HepG2 (cell line): ENCODE measurements around the gene SIRT7. TPM values are rescaled to one million over a fixed set of nuclear protein-coding genes. Genes with fewer than 3 reads are reported as not detected.
A peak's percentile ranks its signal among the peaks of the same experiment; 100 is the strongest.

ENCODE experiments used
- AGO2 ChIP-seq: fragments of 200-400 bp; formaldehyde crosslinking; optimal IDR thresholded peaks from 2 replicates; pipeline ENCODE3; 2017; ENCODE audit warnings: mild to moderate bottlenecking, low read depth, low read length, moderate library complexity
- ATF2 ChIP-seq: sonication (generic); formaldehyde crosslinking; IDR thresholded peaks from 2 replicates; pipeline ENCODE4 v1.4.0; 2020; ENCODE audit warnings: missing genetic modification reagents
- CCAR2 ChIP-seq: fragments of 200-400 bp; formaldehyde crosslinking; optimal IDR thresholded peaks from 2 replicates; pipeline ENCODE3; 2018; ENCODE audit warnings: low read depth, mild to moderate bottlenecking, low read length, moderate library complexity
- HES4 ChIP-seq: sonication (generic); formaldehyde crosslinking; IDR thresholded peaks from 2 replicates; pipeline ENCODE4 v1.9.0; 2021; ENCODE audit warnings: mild to moderate bottlenecking, missing genetic modification reagents, borderline replicate concordance
- HNF1B ChIP-seq: sonication (generic); formaldehyde crosslinking; IDR thresholded peaks from 2 replicates; pipeline ENCODE4 v1.5.1; 2020; ENCODE audit warnings: mild to moderate bottlenecking, moderate library complexity, missing genetic modification reagents
- HNRNPH1 ChIP-seq: fragments of 200-400 bp; formaldehyde crosslinking; optimal IDR thresholded peaks from 2 replicates; pipeline ENCODE3; 2017; ENCODE audit warnings: mild to moderate bottlenecking, low read depth, low read length
- IRF9 ChIP-seq: sonication (generic); formaldehyde crosslinking; IDR thresholded peaks from 2 replicates; pipeline ENCODE4 v1.8.0; 2022; ENCODE audit warnings: missing genetic modification reagents, mild to moderate bottlenecking, borderline replicate concordance
- JUN ChIP-seq: sonication (generic); formaldehyde crosslinking; IDR thresholded peaks from 2 replicates; pipeline ENCODE4 v1.4.0; 2020; ENCODE audit warnings: mild to moderate bottlenecking, missing genetic modification reagents
- NCOA5 ChIP-seq: sonication (generic); formaldehyde crosslinking; IDR thresholded peaks from 2 replicates; pipeline ENCODE4 v1.4.0; 2020; ENCODE audit warnings: missing genetic modification reagents
- NR2C2 ChIP-seq: sonication (generic); formaldehyde crosslinking; IDR thresholded peaks from 2 replicates; pipeline ENCODE4 v1.4.0; 2020; ENCODE audit warnings: missing genetic modification reagents, mild to moderate bottlenecking, moderate library complexity, borderline replicate concordance
- NRL ChIP-seq: sonication (generic); formaldehyde crosslinking; IDR thresholded peaks from 2 replicates; pipeline ENCODE4 v1.5.0; 2020; ENCODE audit warnings: missing genetic modification reagents, mild to moderate bottlenecking, moderate library complexity, borderline replicate concordance
- PTBP1 ChIP-seq: fragments of 200-400 bp; formaldehyde crosslinking; IDR thresholded peaks from 2 replicates; pipeline ENCODE4 v1.6.1; 2018; ENCODE audit warnings: low read length, low read depth; ENCODE audit not compliant: poor library complexity, severe bottlenecking
- RCOR2 ChIP-seq: IDR thresholded peaks from 2 replicates; pipeline ENCODE4 v1.6.1; 2016; ENCODE audit warnings: missing biosample characterization, missing genetic modification reagents
- SOX6 ChIP-seq, 2 experiments: fragments of 450-650 bp in 1 of 2; sonication (generic) in 1 of 2; formaldehyde crosslinking in 1 of 2; IDR thresholded peaks; 2 replicates each; pipeline versions ENCODE4 v1.4.0 to v1.6.1; 2017 to 2020; ENCODE audit warnings: antibody characterized with exemption in 1 of 2, mild to moderate bottlenecking in 1 of 2, missing genetic modification reagents in 1 of 2
- ZFP36L1 ChIP-seq: sonication (generic); formaldehyde crosslinking; IDR thresholded peaks from 2 replicates; pipeline ENCODE4 v1.8.0; 2022; ENCODE audit warnings: mild to moderate bottlenecking, missing genetic modification reagents, moderate library complexity
- ZNF251 ChIP-seq: sonication (generic); formaldehyde crosslinking; IDR thresholded peaks from 2 replicates; pipeline ENCODE4 v1.9.0; 2021; ENCODE audit warnings: mild to moderate bottlenecking, missing genetic modification reagents
- ZNF256 ChIP-seq: sonication (generic); formaldehyde crosslinking; conservative IDR thresholded peaks from 2 replicates; pipeline ENCODE4 v1.4.0; 2020; ENCODE audit warnings: missing genetic modification reagents
- ZNF3 ChIP-seq: IDR thresholded peaks from 2 replicates; pipeline ENCODE4 v1.7.0; 2017; ENCODE audit warnings: inconsistent platforms
- ZNF747 ChIP-seq: sonication (generic); formaldehyde crosslinking; IDR thresholded peaks from 2 replicates; pipeline ENCODE4 v1.8.1; 2023; ENCODE audit warnings: missing genetic modification reagents, mild to moderate bottlenecking, borderline replicate concordance
- ZSCAN25 ChIP-seq: sonication (generic); formaldehyde crosslinking; IDR thresholded peaks from 2 replicates; pipeline ENCODE4 v1.8.0; 2022; ENCODE audit warnings: mild to moderate bottlenecking, missing genetic modification reagents
- polyA plus RNA-seq, 8 experiments: library from polyadenylated mRNA; depleted of rRNA in 3 of 8; stranded (reverse) in 7 of 8; unstranded in 1 of 8; fragments of >200 nt; fragmentation: Illumina TruSeq in 4 of 8; extraction: Trizol in 4 of 8; gene quantifications; 2 replicates each; pipeline versions ENCODE4 v1.2.1 to v1.2.3, GENCODE V29; 2011 to 2016; ENCODE audit warnings: low read depth in 4 of 8, missing spikeins in 1 of 8, mixed read lengths in 1 of 8; ENCODE audit not compliant: insufficient read depth in 1 of 8
- total RNA-seq, 5 experiments: library from RNA; depleted of rRNA; stranded (reverse); fragments of >200 nt; fragmentation: Illumina TruSeq; extraction: Trizol; gene quantifications; 2 replicates each; pipeline ENCODE4 v1.2.3, GENCODE V29; 2016; ENCODE audit warnings: low read depth in 1 of 5
- TF ChIP-seq, protein P1 (sequence below): sonication (generic); formaldehyde crosslinking; IDR thresholded peaks from 2 replicates; pipeline ENCODE4 v1.4.0; 2020; ENCODE audit warnings: mild to moderate bottlenecking, missing genetic modification reagents
- TF ChIP-seq, protein P2 (sequence below): sonication (generic); formaldehyde crosslinking; IDR thresholded peaks from 2 replicates; pipeline ENCODE4 v1.4.0; 2020; ENCODE audit warnings: missing genetic modification reagents

SIRT7 gene
- total and polyA plus RNA-seq, 2 of the 13 experiments (the other 11 are each of a cell fraction or from before 2014, with no cell fraction given), result 8.3 to 24.8 TPM

- TF ChIP-seq ATF2 (CRISPR knock-in tag), result 0 out of 2 replicates have a peak, but pooled peaks have one; percentile 36
- 0 out of 2 replicates have a peak, but pooled peaks have one; percentile 46 for TF ChIP-seq ZSCAN25
- TF ChIP-seq CCAR2, result no peak
- TF ChIP-seq ZNF251 (CRISPR knock-in tag), result no peak
- TF ChIP-seq ZNF3 (CRISPR knock-in tag), result no peak
- TF ChIP-seq AGO2, result peak; percentile 99
- TF ChIP-seq NCOA5, result peak; percentile 91
- TF ChIP-seq HNF1B (CRISPR knock-in tag), result peak; percentile 51; the same call in 1 of the 2 replicates
- peak; percentile 47; the same call in 1 of the 2 replicates for TF ChIP-seq NR2C2
- peak; percentile 52; the same call in 1 of the 2 replicates for TF ChIP-seq HES4 (CRISPR knock-in tag)
- TF ChIP-seq, protein P1, sequence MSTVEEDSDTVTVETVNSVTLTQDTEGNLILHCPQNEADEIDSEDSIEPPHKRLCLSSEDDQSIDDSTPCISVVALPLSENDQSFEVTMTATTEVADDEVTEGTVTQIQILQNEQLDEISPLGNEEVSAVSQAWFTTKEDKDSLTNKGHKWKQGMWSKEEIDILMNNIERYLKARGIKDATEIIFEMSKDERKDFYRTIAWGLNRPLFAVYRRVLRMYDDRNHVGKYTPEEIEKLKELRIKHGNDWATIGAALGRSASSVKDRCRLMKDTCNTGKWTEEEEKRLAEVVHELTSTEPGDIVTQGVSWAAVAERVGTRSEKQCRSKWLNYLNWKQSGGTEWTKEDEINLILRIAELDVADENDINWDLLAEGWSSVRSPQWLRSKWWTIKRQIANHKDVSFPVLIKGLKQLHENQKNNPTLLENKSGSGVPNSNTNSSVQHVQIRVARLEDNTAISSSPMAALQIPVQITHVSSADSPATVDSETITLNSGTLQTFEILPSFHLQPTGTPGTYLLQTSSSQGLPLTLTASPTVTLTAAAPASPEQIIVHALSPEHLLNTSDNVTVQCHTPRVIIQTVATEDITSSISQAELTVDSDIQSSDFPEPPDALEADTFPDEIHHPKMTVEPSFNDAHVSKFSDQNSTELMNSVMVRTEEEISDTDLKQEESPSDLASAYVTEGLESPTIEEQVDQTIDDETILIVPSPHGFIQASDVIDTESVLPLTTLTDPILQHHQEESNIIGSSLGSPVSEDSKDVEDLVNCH, result peak; percentile 83; the same call in 1 of the 2 replicates
- TF ChIP-seq, protein P2, sequence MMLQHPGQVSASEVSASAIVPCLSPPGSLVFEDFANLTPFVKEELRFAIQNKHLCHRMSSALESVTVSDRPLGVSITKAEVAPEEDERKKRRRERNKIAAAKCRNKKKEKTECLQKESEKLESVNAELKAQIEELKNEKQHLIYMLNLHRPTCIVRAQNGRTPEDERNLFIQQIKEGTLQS, result no peak
- no peak for TF ChIP-seq JUN (CRISPR knock-in tag)
- no peak; the same call in 1 of the 2 replicates for TF ChIP-seq NRL (CRISPR knock-in tag)
- TF ChIP-seq IRF9 (CRISPR knock-in tag), result 0 out of 2 replicates have a peak, but pooled peaks have one; percentile 43
- TF ChIP-seq ZNF747, result peak; percentile 52; the same call in 1 of the 2 replicates
- TF ChIP-seq ZFP36L1 (CRISPR knock-in tag), result 0 out of 2 replicates have a peak, but pooled peaks have one; percentile 69
- TF ChIP-seq RCOR2 (CRISPR knock-in tag), result no peak
- TF ChIP-seq SOX6 (IDR thresholded peaks at IDR 0.05), result no peak
- TF ChIP-seq SOX6 (CRISPR knock-in tag; IDR thresholded peaks at IDR 0.05), result peak; percentile 9; the same call in 1 of the 2 replicates
- TF ChIP-seq ZNF256 (CRISPR knock-in tag), result peak; percentile 91; the same call in 1 of the 2 replicates
- peak; percentile 61 for TF ChIP-seq PTBP1
- peak; percentile 44 for TF ChIP-seq HNRNPH1
Observed at GRCh38 chr17:81867170-81867990, 50.6 kb downstream of the SIRT7 start (continued).
